ENCODE measurements around the gene CUL9. TPM values are rescaled to one million over a fixed set of nuclear protein-coding genes. Genes with fewer than 3 reads are reported as not detected.

The CUL9 gene
- polyA plus RNA-seq, 3 donors, result 2.9 to 68.8 (median 3.8) TPM

GRCh38 chr6:43273707-43274106 is 91.7 kb downstream of the CUL9 start:
- peaks cover 73 to 97% (median 93%) of the 10 kb centered on the region in 3 donors for H3K27me3 Mint-ChIP-seq (ENCODE audit: low read depth in 3 of 3)
- H3K9me3 Mint-ChIP-seq, result peaks cover 0 to 21% (median 5%) of the 10 kb centered on the region in 7 donors
- Histone ChIP-seq H3K9me3 (replicated peaks in 1 of 2; ENCODE audit: control insufficient read depth in 1 of 2, insufficient read depth in 1 of 2, low read length in 2 of 2) (no peaks in the 10 kb centered on the region), H3K9ac (ENCODE audit: insufficient read depth, low read length, poor library complexity, severe bottlenecking) (no peak overlapping the region), H2AFZ (ENCODE audit: insufficient read depth, low read depth, low read length, poor library complexity, severe bottlenecking) (no peak overlapping the region), H3K79me2 (ENCODE audit: insufficient read depth, low read length) (no peaks in the 10 kb centered on the region), H3K4me1 (ENCODE audit: control insufficient read depth in 1 of 2, insufficient read depth in 2 of 2, low read length in 2 of 2) (peaks cover 21 to 30% of the 10 kb centered on the region in 2 donors), H3K27me3 (ENCODE audit: control insufficient read depth in 2 of 2, insufficient read depth in 2 of 2, low read length in 2 of 2) (peaks cover 16 to 97% of the 10 kb centered on the region in 2 donors), H3K4me3 (replicated peaks in 1 of 3; ENCODE audit: low read depth in 2 of 3, low read length in 3 of 3) (no peak overlapping the region), H3K36me3 (replicated peaks in 1 of 2; ENCODE audit: control insufficient read depth in 1 of 2, insufficient read depth in 2 of 2, low read length in 2 of 2) (no peaks in the 10 kb centered on the region), H3K4me2 (replicated peaks; ENCODE audit: extremely low read depth, low read length, poor library complexity, severe bottlenecking) (no peak overlapping the region), H4K20me1 (ENCODE audit: insufficient read depth, low read length) (no peaks in the 10 kb centered on the region), H3K27ac (ENCODE audit: low read depth in 1 of 2, low read length in 2 of 2) (no peak overlapping the region)
- H3K4me1 Mint-ChIP-seq, result peaks cover 31% of the 10 kb centered on the region
- no peak for TF ChIP-seq CTCF (IDR thresholded peaks at IDR 0.05)
- intact Hi-C loops (cut with micrococcal nuclease), result loop anchor here in 1 of 2 donors (5.0 kb wide), 1 partner anchor 129 kb away; no protein-coding TSS in a partner anchor
- H3K4me3 Mint-ChIP-seq, result peak overlapping the region in 1 of 2 donors; percentile 88
- no peak for DNase-seq
- H3K36me3 Mint-ChIP-seq, result peaks cover 3 to 9% of the 10 kb centered on the region in 2 donors
- H3K27ac Mint-ChIP-seq, result no peak overlapping the region
- no CpG with 5 or more reads among the region's 2 CpGs for WGBS (ENCODE audit: insufficient coverage)

Other genes with a start within 250 kb of the CUL9 start
- gene GNMT, start 221.4 kb upstream of the CUL9 start, polyA plus RNA-seq, result 1 to 10 TPM in 1 of 3 donors, under 1 TPM in 2; 0.17 to 7.8 (median 0.31) TPM
- 10 to 100 TPM; 10.6 to 16.2 (median 15.5) TPM for gene PEX6, start 203.0 kb upstream of the CUL9 start, polyA plus RNA-seq
- 10 to 100 TPM; 10.3 to 24.9 (median 14.9) TPM for gene PPP2R5D, start 197.6 kb upstream of the CUL9 start, polyA plus RNA-seq
- gene MEA1, start 168.2 kb upstream of the CUL9 start, polyA plus RNA-seq, result 10 to 100 TPM; 31.0 to 59.6 (median 58.8) TPM
- 100 to 1,000 TPM in 2 of 3 donors, 10 to 100 TPM in 1; 51.9 to 141 (median 106) TPM for gene KLHDC3, start 167.9 kb upstream of the CUL9 start, polyA plus RNA-seq
- 10 to 100 TPM; 26.6 to 52.5 (median 43.3) TPM for gene RRP36, start 160.6 kb upstream of the CUL9 start, polyA plus RNA-seq
- gene CUL7, start 128.3 kb upstream of the CUL9 start, polyA plus RNA-seq, result 10 to 100 TPM in 1 of 3 donors, 1 to 10 TPM in 2; 1.2 to 11.6 (median 2.4) TPM
- gene MRPL2, start 122.8 kb upstream of the CUL9 start, polyA plus RNA-seq, result 10 to 100 TPM; 23.9 to 26.9 (median 26.3) TPM
- 10 to 100 TPM in 1 of 3 donors, 1 to 10 TPM in 2; 6.0 to 16.2 (median 6.1) TPM for gene KLC4, start 122.6 kb upstream of the CUL9 start, polyA plus RNA-seq
- gene PTK7, start 105.9 kb upstream of the CUL9 start, polyA plus RNA-seq, result under 1 TPM in 1 of 3 donors, not detected in 2; 0.19 TPM
- gene SRF, start 10.9 kb upstream of the CUL9 start, polyA plus RNA-seq, result 10 to 100 TPM in 1 of 3 donors, 1 to 10 TPM in 2; 3.6 to 26.9 (median 3.8) TPM
- 10 to 100 TPM; 31.9 to 55.4 (median 42.7) TPM for gene DNPH1, start 47.3 kb downstream of the CUL9 start, polyA plus RNA-seq
- not detected for gene TTBK1, start 61.3 kb downstream of the CUL9 start, polyA plus RNA-seq
- not detected for gene SLC22A7, start 116.1 kb downstream of the CUL9 start, polyA plus RNA-seq
- 10 to 100 TPM in 1 of 3 donors, 1 to 10 TPM in 2; 1.2 to 12.8 (median 1.6) TPM for gene CRIP3, start 126.6 kb downstream of the CUL9 start, polyA plus RNA-seq
- gene ZNF318, start 187.5 kb downstream of the CUL9 start, polyA plus RNA-seq, result 10 to 100 TPM in 1 of 3 donors, 1 to 10 TPM in 2; 3.2 to 19.4 (median 3.6) TPM
- 10 to 100 TPM in 2 of 3 donors, 1 to 10 TPM in 1; 7.6 to 32.8 (median 10.2) TPM for gene ABCC10, start 245.3 kb downstream of the CUL9 start, polyA plus RNA-seq

All from CD14-positive monocyte (primary cell).